Left cardiac atrium (tissue), 4 donors: ENCODE measurements around the gene AMIGO1. TPM values are rescaled to one million over a fixed set of nuclear protein-coding genes. Genes with fewer than 3 reads are reported as not detected.
A peak's percentile ranks its signal among the peaks of the same experiment; 100 is the strongest.

Source experiments
- ATAC-seq, 2 donors: fragments of 200-7000 bp; cut with Tn5 transposase; one replicate each; pipeline ENCODE4 v1.9.1; 2020; ENCODE audit warnings: mild to moderate bottlenecking in 2 of 2, moderate library complexity in 2 of 2
- DNase-seq: peaks from one replicate; pipeline ENCODE4 v3.0.0-alpha.2; 2020
- intact Hi-C, 2 donors: fragments of 100-400 bp; cut with DNase I; formaldehyde crosslinking; loops; one replicate each; pipeline versions ENCODE4 v1.14.1 to v1.15.1; 2022 to 2023
- long read RNA-seq: library from polyadenylated mRNA; unstranded; transcript quantifications from one replicate; pipeline ENCODE4 v2.0.0, GENCODE V29; 2021
- total RNA-seq, 2 donors: library from RNA; stranded (reverse); fragmentation: NEBNext Ultra II Directional; extraction: Animal tissue kit (Norgen Biotek cat#: 25700); gene quantifications; one replicate each; pipeline ENCODE4 v1.2.1, GENCODE V29; 2021
- donor health status: DM: no; HTN: yes; CAD: no.
- donor health status: DM: no; HTN: yes; CAD: no; lungs with severe emphysema.
- donor health status: DM: yes; HTN: yes; CAD: no.
- donor health status: Dilated cardiomyopathy.

Gene AMIGO1, protein sequence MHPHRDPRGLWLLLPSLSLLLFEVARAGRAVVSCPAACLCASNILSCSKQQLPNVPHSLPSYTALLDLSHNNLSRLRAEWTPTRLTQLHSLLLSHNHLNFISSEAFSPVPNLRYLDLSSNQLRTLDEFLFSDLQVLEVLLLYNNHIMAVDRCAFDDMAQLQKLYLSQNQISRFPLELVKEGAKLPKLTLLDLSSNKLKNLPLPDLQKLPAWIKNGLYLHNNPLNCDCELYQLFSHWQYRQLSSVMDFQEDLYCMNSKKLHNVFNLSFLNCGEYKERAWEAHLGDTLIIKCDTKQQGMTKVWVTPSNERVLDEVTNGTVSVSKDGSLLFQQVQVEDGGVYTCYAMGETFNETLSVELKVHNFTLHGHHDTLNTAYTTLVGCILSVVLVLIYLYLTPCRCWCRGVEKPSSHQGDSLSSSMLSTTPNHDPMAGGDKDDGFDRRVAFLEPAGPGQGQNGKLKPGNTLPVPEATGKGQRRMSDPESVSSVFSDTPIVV
- total RNA-seq = 10 to 100 TPM in 1 of 2 donors, 1 to 10 TPM in 1; 9.3 to 12.6 TPM
- long read RNA-seq, full-length matches to known transcripts = 5 of 16 reads
- long read RNA-seq, partial matches to known transcripts = 0 of 16 reads
- long read RNA-seq, other reads (novel, unspliced or antisense) = 11 of 16 reads

GRCh38 chr1:109509176-109510134 lies at the start of gene AMIGO1:
AMIGO1 (minus strand) TSS chr1:109509727; CDS start chr1:109508912, 815 bp downstream.
- intact Hi-C loops = no loop called here
- ATAC-seq (peak; percentile 87 to 88), DNase-seq (peak; percentile 78)

GRCh38 chr1:109557520-109557919 lies 48.0 kb upstream of the AMIGO1 start:
- DNase-seq (no peak), ATAC-seq (no peak)
- intact Hi-C loops = no loop called here

DNA sequence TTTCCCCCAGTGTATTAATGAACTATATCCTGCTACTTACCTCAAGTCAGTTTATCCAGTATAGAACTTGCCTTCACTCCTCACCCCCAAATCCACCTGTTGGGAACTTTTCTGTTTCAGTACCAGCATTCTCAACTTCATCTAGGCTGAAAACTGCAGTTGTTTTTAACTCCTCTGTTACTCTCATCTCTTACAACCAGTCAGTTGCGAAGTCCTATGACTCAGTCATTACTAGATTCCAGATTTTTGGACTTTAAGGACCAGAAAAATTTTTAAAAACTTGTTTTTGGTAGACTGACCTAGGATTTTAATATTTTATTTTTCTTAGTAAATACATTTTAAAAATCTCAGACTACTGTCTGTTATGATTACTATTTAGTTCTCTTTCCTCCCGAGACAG lies 47.0 kb upstream of the AMIGO1 start:
- no peak for ATAC-seq
- intact Hi-C loops = no loop called here
- DNase-seq = no peak

DNA sequence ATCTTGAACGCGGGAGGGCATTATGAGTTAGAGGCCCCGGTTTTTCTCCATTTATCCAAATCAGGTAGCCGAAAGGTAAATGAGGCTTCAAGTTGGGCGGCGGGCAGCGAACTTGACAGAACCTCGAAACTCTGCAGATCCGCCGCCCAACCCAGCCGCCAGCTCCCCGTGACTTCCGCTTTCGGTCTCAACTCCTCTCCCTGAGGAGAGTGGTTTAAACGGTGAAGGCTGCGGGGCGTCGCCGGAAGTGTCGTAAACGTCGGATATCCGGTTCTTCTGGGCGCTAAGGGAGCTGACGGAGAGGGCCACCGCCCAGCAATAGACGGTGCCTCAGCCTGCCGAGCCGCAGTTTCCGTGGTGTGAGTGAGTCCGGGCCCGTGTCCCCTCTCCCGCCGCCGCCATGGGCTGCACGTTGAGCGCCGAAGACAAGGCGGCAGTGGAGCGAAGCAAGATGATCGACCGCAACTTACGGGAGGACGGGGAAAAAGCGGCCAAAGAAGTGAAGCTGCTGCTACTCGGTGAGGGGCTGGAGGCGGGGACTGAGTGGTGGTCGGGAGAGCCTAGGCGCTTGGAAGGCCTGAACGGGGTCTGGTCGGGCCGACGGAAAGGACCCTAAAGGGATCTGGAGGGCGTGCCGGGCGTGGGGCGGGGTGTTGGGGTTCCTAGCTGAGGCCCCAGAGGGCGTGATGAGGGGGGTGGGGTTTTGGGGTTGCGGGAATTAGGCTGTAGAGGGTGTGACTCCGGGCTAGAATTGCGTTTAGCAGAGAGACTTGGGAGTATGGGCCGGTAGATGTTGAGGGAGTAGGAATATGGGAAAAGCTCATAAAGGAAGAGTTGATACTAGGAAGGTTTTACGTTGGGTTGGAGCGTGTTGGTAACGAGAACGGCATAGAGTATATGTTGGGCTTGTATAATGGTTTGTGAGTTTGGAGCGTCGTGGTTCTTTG lies 39.1 kb upstream of the AMIGO1 start, which contains the start of gene GNAI3:
Gene GNAI3 (plus strand): TSS at position 295 of the 947 bp plus-strand sequence. CDS start 106 bp downstream, at position 401.
- DNase-seq (peak; percentile 97), ATAC-seq (peak; percentile 98 to 99)
- intact Hi-C loops = loop anchor here (5.0 to 10.0 kb wide), 2 partner anchors 79 to 436 kb away; partner anchors contain the start of gene AHCYL1 (in 1 of the 2)

GRCh38 chr1:109547463-109548320 lies 38.2 kb upstream of the AMIGO1 start:
- peak in 1 of 2 donors; percentile 22 for ATAC-seq
- no peak for DNase-seq
- intact Hi-C loops = loop anchor here (2.0 to 10.0 kb wide), 4 partner anchors 73 to 437 kb away; partner anchors contain the start of gene AHCYL1 (in 1 of the 2)

DNA sequence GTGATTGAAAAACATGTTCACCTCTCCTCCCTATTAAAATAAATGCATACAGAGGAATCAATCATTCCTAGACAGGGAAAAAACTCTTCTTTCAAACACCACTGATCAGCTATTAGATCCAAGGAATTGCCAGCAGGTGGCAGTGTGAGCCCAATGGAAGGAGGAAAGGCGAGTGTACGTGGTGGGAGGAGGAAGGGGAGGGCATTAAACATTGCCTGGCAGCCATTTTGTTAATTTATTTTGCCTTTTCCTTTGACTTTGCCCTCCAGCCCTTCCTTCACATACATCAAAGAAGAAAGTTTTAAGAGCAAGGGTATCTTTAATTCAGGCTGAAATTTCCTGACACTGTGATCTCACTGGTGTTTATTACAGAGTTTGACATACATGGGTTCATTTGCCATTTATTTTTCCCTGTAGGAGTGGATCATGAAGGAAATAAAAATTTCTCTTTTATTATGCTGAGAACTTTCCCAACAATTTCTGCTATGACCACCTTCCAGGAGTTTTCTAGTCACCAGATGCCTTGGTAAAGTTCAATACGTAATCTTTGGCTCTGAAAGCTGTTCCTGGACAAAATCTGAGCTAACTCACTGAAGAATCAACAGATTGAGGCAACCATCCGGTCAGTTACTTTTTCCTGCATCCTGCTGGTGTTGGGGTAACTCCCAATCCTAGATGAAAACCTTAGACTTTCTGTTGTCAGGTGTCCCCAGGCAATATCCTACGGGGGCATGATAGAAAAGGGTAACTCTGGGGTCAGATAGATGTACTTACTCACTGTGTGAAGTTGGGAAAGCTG lies 37.0 kb upstream of the AMIGO1 start:
- intact Hi-C loops = loop anchor here (1.0 to 10.0 kb wide), 5 partner anchors 74 to 438 kb away; partner anchors contain the start of gene AHCYL1 (in 1 of the 2)
- ATAC-seq = peak; percentile 61 to 63
- DNase-seq = peak; percentile 89

DNA sequence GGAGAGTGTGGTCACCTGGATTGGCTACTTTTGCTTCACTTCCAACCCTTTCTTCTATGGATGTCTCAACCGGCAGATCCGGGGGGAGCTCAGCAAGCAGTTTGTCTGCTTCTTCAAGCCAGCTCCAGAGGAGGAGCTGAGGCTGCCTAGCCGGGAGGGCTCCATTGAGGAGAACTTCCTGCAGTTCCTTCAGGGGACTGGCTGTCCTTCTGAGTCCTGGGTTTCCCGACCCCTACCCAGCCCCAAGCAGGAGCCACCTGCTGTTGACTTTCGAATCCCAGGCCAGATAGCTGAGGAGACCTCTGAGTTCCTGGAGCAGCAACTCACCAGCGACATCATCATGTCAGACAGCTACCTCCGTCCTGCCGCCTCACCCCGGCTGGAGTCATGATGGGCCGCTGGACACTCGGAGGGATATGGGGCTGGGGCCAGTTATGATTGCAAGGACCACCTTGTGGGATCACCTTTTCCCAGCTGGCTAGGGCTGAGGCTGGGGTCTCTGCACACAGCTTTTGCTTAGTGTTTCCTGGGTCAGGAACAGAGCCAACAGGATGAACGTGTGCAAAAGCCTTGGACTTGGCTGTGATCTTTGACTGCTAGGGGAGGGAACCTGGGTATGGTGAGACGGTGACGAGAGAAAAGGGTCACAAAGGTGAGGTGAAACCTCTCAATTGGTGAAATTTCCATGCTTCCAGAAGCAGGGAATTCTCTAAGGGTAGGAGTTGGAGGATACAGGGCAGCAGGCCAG lies 34.6 kb upstream of the AMIGO1 start:
- ATAC-seq = no peak
- intact Hi-C loops = loop anchor here (5.0 to 10.0 kb wide), 2 partner anchors 223 to 441 kb away; partner anchors contain the start of gene AHCYL1 (in 1 of the 2)
- DNase-seq = no peak

- no peak for DNase-seq
- intact Hi-C loops = loop anchor here (5.0 to 10.0 kb wide), 2 partner anchors 224 to 441 kb away; partner anchors contain the start of gene AHCYL1 (in 1 of the 2)
- ATAC-seq = no peak
Observed at GRCh38 chr1:109543283-109543987, 33.9 kb upstream of the AMIGO1 start.

DNA sequence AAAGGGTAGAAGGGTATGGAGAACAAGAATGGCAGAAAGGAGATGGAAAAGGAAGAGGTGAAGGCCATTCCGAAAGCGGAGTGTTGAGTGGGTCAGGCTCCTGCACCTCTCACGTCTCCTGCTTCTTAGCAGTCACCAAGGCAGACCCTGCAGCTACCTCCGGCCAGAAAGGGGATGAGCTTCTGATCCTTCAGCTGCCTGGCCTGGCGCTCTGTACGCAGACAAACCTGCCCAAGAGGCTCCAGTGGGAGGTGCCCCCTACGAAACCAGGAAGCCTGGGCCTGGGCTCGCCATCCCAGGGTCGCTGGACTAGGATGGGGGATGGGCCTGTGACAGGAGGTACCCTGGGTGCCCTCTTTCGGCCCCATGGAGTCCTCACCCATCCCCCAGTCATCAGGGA lies 33.1 kb upstream of the AMIGO1 start:
- intact Hi-C loops = loop anchor here (5.0 to 10.0 kb wide), 2 partner anchors 225 to 442 kb away; partner anchors contain the start of gene AHCYL1 (in 1 of the 2)
- DNase-seq = no peak

DNA sequence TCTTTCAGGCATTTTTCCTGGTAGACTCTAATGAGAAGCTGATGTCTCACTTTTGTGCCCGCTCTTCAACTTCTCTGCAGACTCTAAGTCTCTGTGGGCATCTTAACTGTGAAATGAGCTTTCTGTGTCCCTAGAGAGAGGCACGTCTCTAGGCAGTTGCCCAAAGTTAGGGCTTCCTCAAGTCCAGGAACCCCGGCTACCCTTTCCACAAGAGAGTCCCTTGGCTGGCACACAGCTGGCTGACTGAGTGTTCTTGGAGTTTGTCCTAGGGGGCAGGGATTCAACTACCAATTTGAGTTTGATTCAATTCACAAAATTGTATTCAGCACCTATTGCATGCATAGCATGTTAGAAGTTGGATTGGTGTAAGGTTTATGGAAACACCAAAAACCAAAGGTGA lies 31.6 kb upstream of the AMIGO1 start:
- DNase-seq (no peak), ATAC-seq (no peak)
- intact Hi-C loops = loop anchor here (5.0 to 10.0 kb wide), 2 partner anchors 226 to 444 kb away; partner anchors contain the start of gene AHCYL1 (in 1 of the 2)

More for the DNA sequence above, 33.1 kb upstream of the AMIGO1 start:
- ATAC-seq = no peak

DNA sequence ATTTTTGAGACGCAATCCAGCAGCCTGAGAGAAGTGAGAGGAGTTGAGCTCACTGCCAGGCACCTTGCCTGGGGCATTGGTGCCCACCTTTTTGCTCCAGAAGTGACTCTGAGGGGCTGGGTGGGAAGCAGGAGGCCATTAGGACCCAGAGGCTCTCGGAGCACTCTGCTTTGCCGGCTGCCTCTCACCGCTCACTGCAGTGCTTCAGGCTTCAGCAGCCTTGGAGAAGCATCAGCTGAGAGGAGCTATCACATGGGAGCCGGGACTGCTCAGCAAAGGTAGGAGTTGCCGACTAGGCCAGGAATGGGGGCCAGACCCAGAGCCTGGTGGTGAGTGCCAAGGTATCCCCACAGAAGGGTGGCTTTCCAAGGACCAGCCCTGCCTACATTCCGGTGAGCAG lies 30.1 kb upstream of the AMIGO1 start, which contains the start of gene GPR61:
Gene GPR61 (plus strand): TSS at position 197 of the 400 bp plus-strand sequence. CDS start 3,151 bp downstream, outside the sequence.
- intact Hi-C loops = loop anchor here (5.0 to 10.0 kb wide), 3 partner anchors 228 to 445 kb away; partner anchors contain the start of gene AHCYL1 (in 1 of the 2)
- DNase-seq = no peak
- ATAC-seq = no peak

DNA sequence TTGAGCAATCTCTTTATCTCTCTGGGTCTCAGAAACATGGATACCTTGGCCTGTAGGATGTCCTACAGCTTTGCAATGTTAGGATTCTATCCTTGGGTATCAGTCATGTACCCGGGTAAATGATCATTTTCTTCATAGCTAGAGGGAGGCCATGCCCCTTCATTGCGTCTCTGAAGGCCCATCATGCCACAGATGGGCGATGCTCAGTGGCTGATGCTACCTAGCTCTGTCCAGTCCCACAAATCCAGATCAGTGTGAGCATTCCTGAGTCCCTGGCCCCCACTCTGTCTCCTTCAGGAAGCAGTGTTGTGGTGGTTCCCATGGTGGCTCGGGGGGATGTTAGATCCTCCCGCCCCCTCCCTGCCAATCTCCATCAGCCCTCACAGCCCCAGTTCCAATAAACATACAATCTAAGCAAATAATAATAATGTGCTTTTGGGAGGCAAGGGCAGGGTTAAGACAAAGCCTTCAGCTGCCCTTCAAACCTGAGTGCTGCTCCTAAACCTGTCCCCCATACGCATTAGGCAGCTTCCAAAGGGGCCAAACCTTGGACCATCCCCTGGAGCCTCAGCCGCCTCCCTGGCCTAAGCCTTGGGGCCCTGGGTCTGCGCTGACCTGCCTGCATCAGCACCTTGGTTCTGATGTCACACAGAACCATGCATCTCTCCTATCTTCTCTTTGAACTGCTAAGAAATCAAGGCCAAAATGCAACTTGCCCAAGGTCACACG lies 29.5 kb upstream of the AMIGO1 start:
- ATAC-seq (no peak), DNase-seq (no peak)

GRCh38 chr1:109537450-109538178 lies 28.1 kb upstream of the AMIGO1 start:
- intact Hi-C loops = loop anchor here in 1 of 2 donors (10.0 kb wide), 1 partner anchor 273 kb away; no protein-coding TSS in a partner anchor

More for the DNA sequence above, 29.5 kb upstream of the AMIGO1 start:
- intact Hi-C loops = loop anchor here in 1 of 2 donors (10.0 kb wide), 1 partner anchor 274 kb away; no protein-coding TSS in a partner anchor

More at GRCh38 chr1:109537450-109538178, 28.1 kb upstream of the AMIGO1 start:
- DNase-seq = no peak
- ATAC-seq = no peak
